Activated naive CD4-positive, alpha-beta T cell treated with anti-CD3 and anti-CD28 coated beads, Interleukin-2, amount 50 U/mL, for 72 hours (primary cell): ENCODE data around the gene CMTM7. TPM values are rescaled to one million over a fixed set of nuclear protein-coding genes. Genes with fewer than 3 reads are reported as not detected.
A peak's percentile ranks its signal among the peaks of the same experiment; 100 is the strongest.
"Not testable (repeated sequence)": the region's sequence is repeated elsewhere in the genome, so short reads cannot be mapped to it uniquely, and the experiment has no call there.

Source experiments
- ATAC-seq, 2 donors: fragments of 150-1000 bp; cut with Tn5 transposase; 2 replicates each; pipeline ENCODE4 v1.10.0; 2021; ENCODE audit warnings: mild to moderate bottlenecking in 2 of 2, moderate library complexity in 2 of 2
- DNase-seq, 2 donors: peaks; one replicate each; pipeline ENCODE4 v3.0.0; 2021 to 2022; ENCODE audit warnings: low spot score in 2 of 2
- H3K27ac Mint-ChIP-seq, 2 donors: one replicate each; pipeline ENCODE4 v1.8.0; 2022; ENCODE audit warnings: mild to moderate bottlenecking in 2 of 2, mixed read lengths in 2 of 2
- H3K36me3 Mint-ChIP-seq, 2 donors: one replicate each; pipeline ENCODE4 v1.8.0; 2022; ENCODE audit warnings: mixed read lengths in 2 of 2
- H3K9me3 Mint-ChIP-seq, 2 donors: one replicate each; pipeline ENCODE4 v1.8.0; 2022; ENCODE audit warnings: mixed read lengths in 2 of 2
- total RNA-seq, 2 donors: library from RNA; stranded (reverse); gene quantifications; one replicate each; pipeline ENCODE4 v1.2.3, GENCODE V29; 2022

Gene CMTM7
- total RNA-seq, 2 donors from 2014 or later: 34.2 to 59.9 TPM

DNA sequence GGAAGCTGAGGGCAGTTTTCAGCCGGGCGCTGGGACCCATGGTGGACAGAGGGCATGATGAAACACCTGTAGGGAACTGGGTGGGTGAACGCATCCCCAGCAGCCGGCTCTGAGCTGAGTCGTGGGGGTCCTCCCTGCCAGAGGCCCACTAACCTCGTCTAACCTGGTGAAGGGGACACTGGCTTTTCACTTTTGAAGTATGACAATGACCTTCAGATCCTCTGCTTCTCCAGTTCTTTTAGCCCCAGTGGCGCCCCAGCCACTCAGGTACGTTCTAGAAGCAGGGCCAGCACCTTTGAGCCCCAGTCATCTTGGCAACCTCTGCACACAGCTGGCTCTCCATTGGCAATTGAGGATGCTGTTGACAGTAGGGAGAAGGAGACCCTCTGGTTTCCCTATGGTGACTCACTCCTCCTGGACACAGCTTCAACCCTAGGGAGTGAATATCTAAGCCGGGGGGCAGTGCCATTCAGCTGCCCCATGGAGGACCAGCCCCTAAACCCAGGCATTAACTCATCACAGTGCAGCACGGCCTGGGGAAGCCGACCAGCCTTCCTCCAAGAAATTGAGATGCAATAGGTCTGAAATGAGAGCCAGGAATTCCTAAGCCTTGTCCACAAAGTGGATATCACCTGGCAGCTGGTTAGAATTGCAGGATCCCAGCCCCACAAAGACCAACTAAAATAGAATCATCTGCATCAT, 64.9 kb downstream of the CMTM7 start:
- H3K27ac Mint-ChIP-seq: peak overlapping the region in 1 of 2 donors; percentile 87
- H3K36me3 Mint-ChIP-seq: peaks cover 5 to 23% of the 10 kb centered on the region in 2 donors
- peaks cover 0 to 4% of the 10 kb centered on the region in 2 donors for H3K9me3 Mint-ChIP-seq
- DNase-seq (no peak), ATAC-seq (no peak)

GRCh38 chr3:32457971-32458471, 66.4 kb downstream of the CMTM7 start:
- Mint-ChIP-seq H3K9me3 (peaks cover 0 to 4% of the 10 kb centered on the region in 2 donors), H3K27ac (peak overlapping the region; percentile 87 to 96), H3K36me3 (peaks cover 5 to 23% of the 10 kb centered on the region in 2 donors)
- peak; percentile 32 to 70 for ATAC-seq
- DNase-seq: peak in 1 of 2 donors; percentile 48

- ATAC-seq (no peak), DNase-seq (no peak)
- Mint-ChIP-seq H3K36me3 (peaks cover 5 to 15% of the 10 kb centered on the region in 2 donors), H3K27ac (peak overlapping the region in 1 of 2 donors; percentile 94), H3K9me3 (peaks cover 0 to 4% of the 10 kb centered on the region in 2 donors)
These were observed 67.8 kb downstream of the CMTM7 start for GRCh38 chr3:32459450-32459849.

DNA sequence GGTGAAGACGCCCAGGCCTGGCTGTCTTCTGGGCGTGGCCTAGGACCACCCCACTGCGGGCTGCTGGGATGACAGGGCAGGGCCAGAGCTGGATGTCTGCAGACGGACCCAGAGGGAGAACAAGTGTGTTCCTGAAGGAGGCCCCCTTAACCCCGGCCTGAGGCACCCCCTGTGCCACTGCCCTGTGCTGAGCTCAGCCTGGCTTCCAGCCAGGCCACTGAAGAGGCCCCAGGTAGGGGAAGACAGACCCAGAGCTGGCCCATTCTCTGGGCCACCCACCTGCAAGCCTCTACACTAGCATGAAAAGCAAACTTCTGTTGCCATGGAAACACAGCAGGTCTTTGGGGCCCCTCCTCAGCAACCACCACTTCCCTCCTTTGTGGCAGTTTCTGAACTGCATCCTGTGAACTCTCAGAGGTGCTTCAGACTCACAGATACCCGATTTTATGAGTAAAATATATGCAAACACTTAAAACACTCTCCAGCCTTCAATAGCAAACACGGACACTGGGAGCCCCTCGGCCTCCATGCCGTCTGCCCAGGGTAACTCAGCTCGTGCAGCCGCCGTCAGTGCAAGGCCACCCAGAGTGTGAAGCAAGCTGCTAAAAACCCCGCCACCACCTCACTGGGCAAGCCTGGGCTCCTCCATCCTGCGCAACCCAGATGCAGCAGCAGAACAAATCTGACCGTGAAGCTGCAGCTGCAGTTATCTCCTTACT, 68.5 kb downstream of the CMTM7 start:
- ATAC-seq (peak; percentile 80 to 94), DNase-seq (peak; percentile 70 to 78)
- Mint-ChIP-seq H3K9me3 (peaks cover 0 to 4% of the 10 kb centered on the region in 2 donors), H3K36me3 (peaks cover 5 to 10% of the 10 kb centered on the region in 2 donors), H3K27ac (no peak overlapping the region)

DNA sequence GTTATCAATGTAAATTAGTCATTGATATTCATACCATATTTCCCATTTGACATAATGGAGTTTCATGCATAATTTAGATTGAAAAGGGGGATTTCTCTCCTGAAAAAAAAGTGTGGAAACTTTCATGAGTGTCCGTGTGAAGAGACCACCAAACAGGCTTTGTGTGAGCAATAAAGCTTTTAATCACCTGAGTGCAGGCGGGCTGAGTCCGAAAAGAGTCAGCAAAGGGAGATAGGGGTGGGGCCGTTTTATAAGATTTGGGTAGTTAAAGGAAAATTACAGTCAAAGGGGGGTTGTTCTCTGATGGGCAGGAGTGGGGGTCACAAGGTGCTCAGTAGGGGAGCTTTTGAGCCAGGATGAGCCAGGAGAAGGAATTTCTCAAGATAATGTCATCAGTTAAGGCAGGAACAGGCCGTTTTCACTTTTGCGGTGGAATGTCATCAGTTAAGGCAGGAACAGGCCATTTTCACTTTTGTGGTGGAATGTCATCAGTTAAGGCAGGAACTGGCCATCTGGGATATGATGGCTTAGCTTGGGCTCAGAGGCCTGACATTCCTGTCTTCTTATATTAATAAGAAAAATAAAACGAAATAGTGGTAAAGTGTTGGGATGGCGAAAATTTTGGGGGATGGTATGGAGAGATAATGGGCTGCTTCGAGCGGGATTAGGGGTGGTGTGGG, 69.3 kb downstream of the CMTM7 start:
- H3K36me3 Mint-ChIP-seq: peaks cover 5 to 10% of the 10 kb centered on the region in 2 donors
- not testable (repeated sequence) for ATAC-seq, H3K9me3 Mint-ChIP-seq, H3K27ac Mint-ChIP-seq, DNase-seq

- not testable (repeated sequence) for H3K9me3 Mint-ChIP-seq, ATAC-seq, DNase-seq
These were observed 70.7 kb downstream of the CMTM7 start for GRCh38 chr3:32462191-32462986.

GRCh38 chr3:32463415-32463814, 71.8 kb downstream of the CMTM7 start:
- not testable (repeated sequence) for ATAC-seq, DNase-seq

More at GRCh38 chr3:32462191-32462986, 70.7 kb downstream of the CMTM7 start:
- H3K36me3 Mint-ChIP-seq: peaks cover 5 to 10% of the 10 kb centered on the region in 2 donors
- not testable (repeated sequence) for H3K27ac Mint-ChIP-seq

DNA sequence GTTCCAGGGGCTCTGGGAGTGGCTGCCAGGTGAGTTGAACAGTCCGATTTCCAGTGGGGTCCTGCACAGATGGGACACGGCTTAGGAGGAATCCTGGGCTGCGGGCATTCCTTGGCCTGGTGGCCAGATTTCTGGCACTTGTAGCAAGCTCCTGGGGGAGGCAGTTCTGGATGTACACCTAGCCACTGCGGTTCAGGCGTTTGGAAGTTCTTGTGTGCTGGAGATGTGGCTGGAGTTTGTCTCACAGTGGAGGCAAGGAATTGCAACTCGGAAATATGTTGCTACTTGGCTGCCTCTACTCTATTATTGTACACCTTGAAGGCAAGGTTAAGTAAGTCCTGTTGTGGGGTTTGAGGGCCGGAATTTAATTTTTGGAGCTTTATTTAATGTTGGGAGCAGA, 73.1 kb downstream of the CMTM7 start:
- not testable (repeated sequence) for H3K27ac Mint-ChIP-seq, H3K9me3 Mint-ChIP-seq, H3K36me3 Mint-ChIP-seq, DNase-seq, ATAC-seq

More at GRCh38 chr3:32463415-32463814, 71.8 kb downstream of the CMTM7 start:
- H3K36me3 Mint-ChIP-seq, H3K9me3 Mint-ChIP-seq, H3K27ac Mint-ChIP-seq: not testable (repeated sequence)

DNA sequence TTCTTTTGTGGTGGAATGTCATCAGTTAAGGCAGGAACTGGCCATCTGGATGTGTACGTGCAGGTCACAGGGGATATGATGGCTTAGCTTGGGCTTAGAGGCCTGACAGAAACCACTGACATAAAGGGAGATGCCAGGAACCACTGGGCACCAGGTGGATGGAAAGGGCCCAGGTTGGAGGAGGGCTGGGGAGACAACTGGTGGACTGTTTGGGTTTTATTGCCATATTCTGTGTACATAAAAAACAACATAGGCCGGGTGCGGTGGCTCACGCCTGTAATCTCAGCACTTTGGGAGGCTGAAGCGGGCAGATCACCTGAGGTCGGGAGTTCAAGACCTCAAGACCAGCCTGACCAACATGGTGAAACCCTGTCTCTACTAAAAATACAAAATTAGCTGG, 75.2 kb downstream of the CMTM7 start:
- peaks cover 0 to 13% of the 10 kb centered on the region in 2 donors for H3K36me3 Mint-ChIP-seq
- not testable (repeated sequence) for H3K9me3 Mint-ChIP-seq, ATAC-seq, DNase-seq, H3K27ac Mint-ChIP-seq

- Mint-ChIP-seq H3K36me3 (peaks cover 0 to 17% of the 10 kb centered on the region in 2 donors), H3K27ac (no peak overlapping the region), H3K9me3 (peaks cover 0 to 1% of the 10 kb centered on the region in 2 donors)
- DNase-seq (peak; percentile 77 to 88), ATAC-seq (peak; percentile 70 to 73)
These were observed 75.8 kb downstream of the CMTM7 start for GRCh38 chr3:32467333-32468070.

DNA sequence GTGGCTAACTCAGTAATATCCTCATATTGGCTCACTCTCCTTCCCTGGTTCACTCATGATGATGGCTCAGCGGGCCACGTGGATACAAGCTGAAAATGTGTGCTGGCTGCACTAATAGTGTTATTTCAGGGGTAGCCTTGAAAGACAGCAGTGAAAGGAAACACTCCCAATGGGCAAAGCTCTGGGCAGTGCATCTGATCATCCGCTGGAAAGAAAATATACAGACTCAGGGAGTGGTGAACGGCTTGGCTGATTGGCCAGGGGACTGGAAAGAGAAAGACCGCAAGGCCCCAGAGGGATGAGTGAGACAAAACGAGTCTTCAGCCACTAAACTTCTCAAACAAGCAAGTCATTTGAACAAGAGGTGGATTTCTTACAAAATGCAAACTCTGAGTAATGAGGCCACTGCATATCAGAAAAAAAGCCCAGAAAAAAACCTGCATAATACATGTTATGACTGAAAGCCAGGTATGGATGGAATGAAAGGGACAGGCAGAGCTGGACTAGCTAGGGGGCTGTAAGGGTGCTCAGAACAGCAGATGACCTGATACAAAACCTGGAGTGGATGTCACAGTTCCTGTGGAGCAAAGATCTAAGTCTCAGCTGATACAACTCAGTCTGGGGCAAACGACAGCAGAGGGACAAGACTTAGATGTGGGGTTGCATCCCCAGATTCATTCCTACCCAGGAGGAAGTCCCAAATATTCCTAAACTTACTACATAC, 77.7 kb downstream of the CMTM7 start:
- DNase-seq: no peak
- peak overlapping the region; percentile 41 to 44 for H3K27ac Mint-ChIP-seq
- H3K9me3 Mint-ChIP-seq: peaks cover 0 to 7% of the 10 kb centered on the region in 2 donors
- peaks cover 3 to 31% of the 10 kb centered on the region in 2 donors for H3K36me3 Mint-ChIP-seq
- ATAC-seq: peak in 1 of 2 donors; percentile 55

DNA sequence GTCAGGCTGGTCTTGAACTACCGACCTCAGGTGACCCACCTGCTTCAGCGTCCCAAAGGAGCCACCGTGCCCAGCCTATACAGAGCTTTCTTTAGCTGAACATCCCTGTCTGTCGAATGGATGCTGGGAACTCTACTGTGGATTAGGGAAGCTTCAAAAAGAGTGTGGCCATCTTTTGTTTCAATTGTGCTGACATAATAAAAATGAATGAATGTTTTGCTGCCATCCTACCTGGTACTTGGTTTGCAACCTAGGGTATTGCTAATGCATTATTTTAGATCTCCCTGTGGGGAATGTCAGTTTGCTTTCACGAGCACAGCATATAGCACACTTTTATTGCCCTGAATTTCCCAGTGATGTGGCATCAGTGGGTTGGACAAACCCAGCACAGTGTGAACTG, 78.7 kb downstream of the CMTM7 start:
- H3K36me3 Mint-ChIP-seq: peaks cover 5 to 39% of the 10 kb centered on the region in 2 donors
- peak overlapping the region; percentile 81 to 98 for H3K27ac Mint-ChIP-seq
- no peak for ATAC-seq
- no peak for DNase-seq
- H3K9me3 Mint-ChIP-seq: peaks cover 0 to 7% of the 10 kb centered on the region in 2 donors

DNA sequence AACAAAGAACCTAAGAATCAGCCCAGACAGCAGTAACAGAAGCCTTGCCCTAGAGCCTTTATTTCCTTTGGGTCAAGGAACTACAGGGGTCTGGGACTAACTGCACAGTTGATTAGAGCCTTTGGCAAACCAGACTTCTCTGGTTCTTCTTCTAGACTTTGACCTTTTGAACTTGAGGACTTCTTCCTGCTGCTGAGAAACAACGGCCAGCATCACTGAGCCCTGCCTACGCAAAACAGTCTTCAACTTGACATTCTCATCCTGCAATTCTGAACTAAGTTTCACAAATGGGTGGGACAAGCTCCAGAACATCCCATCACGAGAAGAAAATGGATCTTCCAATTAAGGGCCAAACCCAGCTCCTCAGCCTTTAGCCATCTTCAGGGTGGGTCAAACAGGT, 79.6 kb downstream of the CMTM7 start:
- Mint-ChIP-seq H3K27ac (peak overlapping the region in 1 of 2 donors; percentile 81), H3K9me3 (peaks cover 0 to 7% of the 10 kb centered on the region in 2 donors), H3K36me3 (peaks cover 5 to 42% of the 10 kb centered on the region in 2 donors)
- ATAC-seq: no peak
- no peak for DNase-seq

GRCh38 chr3:32472151-32472550, 80.5 kb downstream of the CMTM7 start:
- not testable (repeated sequence) for H3K9me3 Mint-ChIP-seq, DNase-seq, ATAC-seq
- H3K27ac Mint-ChIP-seq: peak overlapping the region in 1 of 2 donors; percentile 66
- peaks cover 5 to 45% of the 10 kb centered on the region in 2 donors for H3K36me3 Mint-ChIP-seq

GRCh38 chr3:32474201-32474600, 82.5 kb downstream of the CMTM7 start:
- no peak for ATAC-seq
- peaks cover 9 to 52% of the 10 kb centered on the region in 2 donors for H3K36me3 Mint-ChIP-seq

More at GRCh38 chr3:32474201-32474600, 82.5 kb downstream of the CMTM7 start:
- Mint-ChIP-seq H3K9me3 (peaks cover 0 to 7% of the 10 kb centered on the region in 2 donors), H3K27ac (peak overlapping the region in 1 of 2 donors; percentile 80)
- DNase-seq: no peak
